H1 (cell line): Measurements from ENCODE around the gene CACNB1. TPM values are rescaled to one million over a fixed set of nuclear protein-coding genes. Genes with fewer than 3 reads are reported as not detected.

ENCODE experiments used
- CTCF ChIA-PET: fragments of 300-600 bp; sonication (Branson Sonifier 250); formaldehyde crosslinking; loops from one replicate; lab custom pipeline; 2021; ENCODE audit not compliant: partially characterized antibody; lab: Charles Lee
- POLR2A ChIA-PET: fragments of 300-600 bp; sonication (Branson Sonifier 250); formaldehyde crosslinking; loops from one replicate; lab custom pipeline; 2021; ENCODE audit warnings: inconsistent platforms; ENCODE audit not compliant: partially characterized antibody; lab: Charles Lee
- DNase-seq, 2 experiments: peaks; one replicate each; pipeline versions ENCODE4 v3.0.0 to v3.0.0-alpha.2; 2010 to 2022; ENCODE audit warnings: low spot score in 2 of 2, low read depth in 1 of 2, mixed read lengths in 1 of 2
- FAIRE-seq: peaks from 2 replicates; lab custom pipeline; 2011; peaks lifted over from hg19 to GRCh38; lab: Jason Lieb, UNC
- H2AFZ ChIP-seq: 2 replicates; pipeline ENCODE4 v1.8.1; 2012; ENCODE audit warnings: low read length, inconsistent platforms
- H2AK5ac ChIP-seq: 2 replicates; pipeline ENCODE4 v1.6.1; 2013; ENCODE audit warnings: low read depth, low read length
- H2BK120ac ChIP-seq: replicated peaks from 2 replicates; pipeline ENCODE3; 2013; ENCODE audit warnings: low read depth, low read length, inconsistent platforms
- H2BK12ac ChIP-seq: 2 replicates; pipeline ENCODE4 v1.6.1; 2013; ENCODE audit warnings: low read depth, low read length
- H2BK15ac ChIP-seq: 2 replicates; pipeline ENCODE4 v1.6.1; 2013; ENCODE audit warnings: low read length
- H2BK20ac ChIP-seq: 2 replicates; pipeline ENCODE4 v1.6.1; 2013; ENCODE audit warnings: low read length
- H2BK5ac ChIP-seq: 2 replicates; pipeline ENCODE4 v1.6.1; 2013; ENCODE audit warnings: low read depth, low read length
- H3K14ac ChIP-seq: 2 replicates; pipeline ENCODE4 v1.6.1; 2013; ENCODE audit warnings: inconsistent platforms; ENCODE audit not compliant: insufficient read length
- H3K18ac ChIP-seq: 2 replicates; pipeline ENCODE4 v1.6.1; 2013; ENCODE audit warnings: low read length; ENCODE audit errors: extremely low read depth
- H3K23ac ChIP-seq: 2 replicates; pipeline ENCODE4 v1.6.1; 2013; ENCODE audit warnings: inconsistent platforms; ENCODE audit not compliant: insufficient read length
- H3K23me2 ChIP-seq: 2 replicates; pipeline ENCODE4 v1.6.1; 2013; ENCODE audit warnings: low read depth, low read length
- H3K27ac ChIP-seq: 2 replicates; pipeline ENCODE4 v1.6.1; 2011; ENCODE audit warnings: low read depth, low read length, inconsistent platforms
- H3K27me3 ChIP-seq, 4 experiments: replicated peaks in 1 of 4; 1 replicate in 1 of 4; 2 replicates in 3 of 4; pipeline versions ENCODE4 v1.6.1 to v1.8.1; 2011 to 2013; ENCODE audit warnings: low read length in 3 of 4, mild to moderate bottlenecking in 3 of 4, inconsistent platforms in 2 of 4, mixed read lengths in 2 of 4, moderate library complexity in 1 of 4; ENCODE audit not compliant: control insufficient read depth in 3 of 4, insufficient read depth in 3 of 4; ENCODE audit errors: extremely low read depth in 1 of 4
- H3K36me3 ChIP-seq, 4 experiments: 2 replicates each; pipeline versions ENCODE4 v1.6.1 to v1.8.1; 2011 to 2013; ENCODE audit warnings: mild to moderate bottlenecking in 4 of 4, low read length in 3 of 4, moderate library complexity in 2 of 4, control low read depth in 1 of 4, inconsistent platforms in 1 of 4; ENCODE audit not compliant: insufficient read depth in 4 of 4, control insufficient read depth in 2 of 4
- H3K4ac ChIP-seq: replicated peaks from 2 replicates; pipeline ENCODE3; 2013; ENCODE audit warnings: low read length, low read depth, mixed read lengths, inconsistent platforms; ENCODE audit not compliant: insufficient read length
- H3K4me1 ChIP-seq, 4 experiments: replicated peaks in 1 of 4; 1 replicate in 1 of 4; 2 replicates in 3 of 4; pipeline versions ENCODE4 v1.6.1 to v1.8.1; 2011 to 2013; ENCODE audit warnings: low read length in 3 of 4, inconsistent platforms in 2 of 4, mixed read lengths in 1 of 4; ENCODE audit not compliant: insufficient read depth in 4 of 4, control insufficient read depth in 3 of 4
- H3K4me2 ChIP-seq, 2 experiments: 2 replicates each; pipeline versions ENCODE4 v1.6.1 to v1.8.1; 2011 to 2013; ENCODE audit warnings: low read depth in 2 of 2, low read length in 2 of 2, control low read depth in 1 of 2, inconsistent platforms in 1 of 2, mild to moderate bottlenecking in 1 of 2; ENCODE audit not compliant: insufficient read depth in 1 of 2
- H3K4me3 ChIP-seq, 4 experiments: fragments of 200-600, 300-600 bp in 1 of 4; sonication (generic), shearing (Covaris generic), sonication (Bioruptor Twin) in 1 of 4; 2 replicates each; pipeline versions ENCODE4 v1.5.1 to v1.8.1; 2011 to 2016; ENCODE audit warnings: low read length in 4 of 4, low read depth in 3 of 4, control low read depth in 2 of 4, inconsistent platforms in 2 of 4, mild to moderate bottlenecking in 2 of 4, mixed read lengths in 1 of 4, moderate library complexity in 1 of 4; ENCODE audit not compliant: insufficient read depth in 2 of 4; ENCODE audit errors: extremely low read depth in 1 of 4
- H3K56ac ChIP-seq: replicated peaks from 2 replicates; pipeline ENCODE3; 2013; ENCODE audit warnings: low read depth, mild to moderate bottlenecking, mixed read lengths, low read length, inconsistent platforms; ENCODE audit not compliant: insufficient read length
- H3K79me1 ChIP-seq: 2 replicates; pipeline ENCODE4 v1.6.1; 2013; ENCODE audit warnings: low read depth, low read length, control low read depth
- H3K79me2 ChIP-seq, 2 experiments: 2 replicates each; pipeline versions ENCODE4 v1.6.1 to v1.8.1; 2012 to 2013; ENCODE audit warnings: low read length in 2 of 2, mild to moderate bottlenecking in 2 of 2, inconsistent platforms in 1 of 2; ENCODE audit not compliant: insufficient read depth in 2 of 2, control insufficient read depth in 1 of 2
- H3K9ac ChIP-seq, 4 experiments: replicated peaks in 1 of 4; 1 replicate in 1 of 4; 2 replicates in 3 of 4; pipeline versions ENCODE4 v1.6.1 to v1.8.1; 2011 to 2013; ENCODE audit warnings: low read depth in 3 of 4, low read length in 3 of 4, control low read depth in 2 of 4, mild to moderate bottlenecking in 2 of 4, moderate library complexity in 2 of 4, inconsistent platforms in 1 of 4; ENCODE audit errors: extremely low read depth in 1 of 4
- H3K9me3 ChIP-seq, 2 experiments: 2 replicates each; pipeline versions ENCODE4 v1.6.1 to v1.8.1; 2012 to 2013; ENCODE audit warnings: mild to moderate bottlenecking in 2 of 2, moderate library complexity in 2 of 2, control low read depth in 1 of 2, inconsistent platforms in 1 of 2, low read depth in 1 of 2, low read length in 1 of 2, mixed read lengths in 1 of 2; ENCODE audit not compliant: insufficient read depth in 2 of 2
- H4K20me1 ChIP-seq, 2 experiments: replicated peaks in 1 of 2; 2 replicates each; pipeline versions ENCODE3 to v1.8.1; 2011 to 2013; ENCODE audit warnings: inconsistent platforms in 2 of 2, low read length in 2 of 2, mild to moderate bottlenecking in 1 of 2; ENCODE audit not compliant: insufficient read depth in 2 of 2, control insufficient read depth in 1 of 2
- H4K5ac ChIP-seq: 2 replicates; pipeline ENCODE4 v1.6.1; 2013; ENCODE audit warnings: low read length, low read depth, mixed read lengths, inconsistent platforms; ENCODE audit not compliant: insufficient read length
- H4K8ac ChIP-seq: 2 replicates; pipeline ENCODE4 v1.8.0; 2013; ENCODE audit warnings: mild to moderate bottlenecking, moderate library complexity, low read length, inconsistent platforms; ENCODE audit not compliant: insufficient read depth; ENCODE audit errors: extremely low read depth
- H4K91ac ChIP-seq: replicated peaks from 2 replicates; pipeline ENCODE3; 2013; ENCODE audit warnings: low read length, mixed read lengths, inconsistent platforms; ENCODE audit not compliant: insufficient read length
- ASH2L ChIP-seq: fragments of 200-600, 300-600 bp; sonication (generic); IDR thresholded peaks from one replicate; pipeline ENCODE4 v1.7.1; 2017; ENCODE audit warnings: low read length
- CBX8 ChIP-seq: fragments of 300-800, 300-1000 bp; sonication (generic); IDR thresholded peaks from 2 replicates; pipeline ENCODE4 v1.7.1; 2016; ENCODE audit warnings: low read depth, low read length, borderline replicate concordance
- CEBPB ChIP-seq: IDR thresholded peaks from 2 replicates; pipeline ENCODE4 v1.6.1; 2012; ENCODE audit warnings: low read depth, low read length
- CREB1 ChIP-seq: IDR thresholded peaks from 2 replicates; pipeline ENCODE4 v1.6.1; 2012; ENCODE audit warnings: inconsistent platforms
- EGR1 ChIP-seq: IDR thresholded peaks from 2 replicates; pipeline ENCODE4 v1.6.1; 2011; ENCODE audit warnings: low read depth, low read length, borderline replicate concordance
- JUN ChIP-seq: IDR thresholded peaks from 2 replicates; pipeline ENCODE4 v1.6.1; 2011; ENCODE audit warnings: low read depth, mild to moderate bottlenecking, improper control_type of control experiment, low read length
- KDM5A ChIP-seq: fragments of 200-600 bp; IDR thresholded peaks from 2 replicates; pipeline ENCODE4 v1.7.1; 2012; ENCODE audit warnings: mild to moderate bottlenecking, low read length, inconsistent platforms, mixed read lengths
- NRF1 ChIP-seq: IDR thresholded peaks from 2 replicates; pipeline ENCODE4 v1.6.1; 2011; ENCODE audit warnings: mild to moderate bottlenecking, low read depth, low read length, improper control_type of control experiment
- SAP30 ChIP-seq: fragments of 300-600 bp; sonication (generic); IDR thresholded peaks from 2 replicates; pipeline ENCODE4 v1.7.1; 2012; ENCODE audit warnings: low read length, moderate library complexity, mild to moderate bottlenecking, inconsistent platforms; ENCODE audit not compliant: insufficient read depth, insufficient replicate concordance
- SIN3A ChIP-seq, 2 experiments: IDR thresholded peaks in 1 of 2; conservative IDR thresholded peaks in 1 of 2; 2 replicates each; pipeline ENCODE4 v1.6.1; 2011 to 2012; ENCODE audit warnings: low read length in 2 of 2, improper control_type of control experiment in 1 of 2, low read depth in 1 of 2, mild to moderate bottlenecking in 1 of 2
- ZNF274 ChIP-seq: IDR thresholded peaks from 2 replicates; pipeline ENCODE4 v1.7.0; 2012; ENCODE audit warnings: low read length, borderline replicate concordance; ENCODE audit errors: extremely low read depth
- WGBS, 2 experiments: shearing (Covaris generic) in 1 of 2; methylation state at CpG; one replicate each; pipeline versions ENCODE4 v1.1.6 to v1.1.7; 2013 to 2015; ENCODE audit warnings: low lambda C conversion rate in 2 of 2, mixed read lengths in 2 of 2, inconsistent platforms in 1 of 2, low coverage in 1 of 2, missing lambda C conversion rate in 1 of 2; ENCODE audit not compliant: insufficient replicate concordance in 2 of 2, insufficient coverage in 1 of 2, insufficient read length in 1 of 2; ENCODE audit errors: extremely low coverage in 1 of 2, missing lambda C conversion rate in 1 of 2; 5-methylcytosine and 5-hydroxymethylcytosine counted together
- polyA plus RNA-seq, 7 experiments: library from polyadenylated mRNA; depleted of rRNA in 3 of 7; stranded (reverse) in 5 of 7; unstranded in 2 of 7; fragments of >200 nt in 5 of 7; fragments of 200-250 nt in 2 of 7; gene quantifications; 1 replicate in 5 of 7; 2 replicates in 1 of 7; 4 replicates in 1 of 7; pipeline versions ENCODE4 v1.2.1 to v1.2.3, GENCODE V29; 2011 to 2013; ENCODE audit warnings: missing spikeins in 2 of 7, mixed read lengths in 2 of 7
- total RNA-seq: library from RNA; stranded (reverse); fragmentation: NEBNext Ultra II Directional; extraction: Animal tissue kit (Norgen Biotek cat#: 25700); gene quantifications from 2 replicates; pipeline ENCODE4 v1.2.1, GENCODE V29; 2021
- TF ChIP-seq, protein P1 (sequence below), 3 experiments: IDR thresholded peaks; 1 replicate in 2 of 3; 2 replicates in 1 of 3; pipeline versions ENCODE4 v1.5.1 to v1.6.1; 2011; ENCODE audit warnings: low read length in 3 of 3, mild to moderate bottlenecking in 3 of 3, inconsistent platforms in 2 of 3, low read depth in 1 of 3, moderate library complexity in 1 of 3; ENCODE audit not compliant: insufficient read depth in 1 of 3; ENCODE audit errors: control extremely low read depth in 1 of 3

Gene CACNB1
- total and polyA plus RNA-seq, 2 of the 8 experiments (the other 6 are each of a cell fraction or from before 2014, with no cell fraction given), result 7.2 to 17.8 TPM

GRCh38 chr17:39170558-39170957 is 26.9 kb downstream of the CACNB1 start:
- H3K4me2 ChIP-seq, result no peak overlapping the region
- H3K79me1 ChIP-seq, result no peaks in the 10 kb centered on the region
- H3K27me3 ChIP-seq, result peaks cover 11 to 22% (median 18%) of the 10 kb centered on the region in 4 experiments
- no peak overlapping the region for H2BK12ac ChIP-seq
- no peak overlapping the region for H4K91ac ChIP-seq
- no peaks in the 10 kb centered on the region; a peak in 1 of 8 replicates for H3K36me3 ChIP-seq
- peaks cover 0 to 19% (median 14%) of the 10 kb centered on the region in 4 experiments; a peak in 6 of 7 replicates for H3K4me1 ChIP-seq
- H3K4ac ChIP-seq, result no peak overlapping the region
- H2BK5ac ChIP-seq, result no peak overlapping the region
- no peak overlapping the region for H2AFZ ChIP-seq
- no peak overlapping the region for H3K9ac ChIP-seq
- no peak overlapping the region for H2AK5ac ChIP-seq
- no peak overlapping the region for H4K5ac ChIP-seq
- H3K9me3 ChIP-seq, result no peaks in the 10 kb centered on the region
- no peak for FAIRE-seq
- H3K79me2 ChIP-seq, result no peaks in the 10 kb centered on the region
- DNase-seq, result no peak
- H3K18ac ChIP-seq, result no peak overlapping the region
- H2BK15ac ChIP-seq, result no peak overlapping the region
- ChIA-PET POLR2A (interaction anchor here (2.2 kb wide), 1 partner anchor 17 kb away, joined by 6 read pairs; no protein-coding TSS in a partner anchor), CTCF (interaction anchor here (1.2 to 7.4 kb wide), 6 partner anchors 13 to 247 kb away, joined by 3 to 63 read pairs (median 8); no protein-coding TSS in a partner anchor)
- H2BK20ac ChIP-seq, result no peak overlapping the region
- H3K27ac ChIP-seq, result no peak overlapping the region
- no peak overlapping the region for H3K4me3 ChIP-seq
- H2BK120ac ChIP-seq, result no peak overlapping the region
- H3K23ac ChIP-seq, result no peak overlapping the region
- 90% methylated on average over 5 of the region's 6 CpGs; no CpG with 5 or more reads in 1 of the 2 experiments for WGBS, 2 experiments
- peaks cover 6% of the 10 kb centered on the region; the same call in 1 of the 2 replicates for H3K23me2 ChIP-seq
- H4K20me1 ChIP-seq, result no peaks in the 10 kb centered on the region
- H3K14ac ChIP-seq, result no peak overlapping the region
- no peak overlapping the region for H4K8ac ChIP-seq
- H3K56ac ChIP-seq, result no peak overlapping the region
- TF ChIP-seq EGR1 (no peak), CEBPB (no peak), NRF1 (no peak), CBX8 (no peak), ASH2L (no peak), CREB1 (no peak), JUN (no peak), SAP30 (no peak), ZNF274 (no peak), KDM5A (no peak), SIN3A (conservative IDR thresholded peaks at IDR 0.05 in 1 of 2, IDR thresholded peaks at IDR 0.05 in 1 of 2; ENCODE audit: low read depth in 1 of 2, low read length in 2 of 2) (no peak)
- TF ChIP-seq, protein P1, sequence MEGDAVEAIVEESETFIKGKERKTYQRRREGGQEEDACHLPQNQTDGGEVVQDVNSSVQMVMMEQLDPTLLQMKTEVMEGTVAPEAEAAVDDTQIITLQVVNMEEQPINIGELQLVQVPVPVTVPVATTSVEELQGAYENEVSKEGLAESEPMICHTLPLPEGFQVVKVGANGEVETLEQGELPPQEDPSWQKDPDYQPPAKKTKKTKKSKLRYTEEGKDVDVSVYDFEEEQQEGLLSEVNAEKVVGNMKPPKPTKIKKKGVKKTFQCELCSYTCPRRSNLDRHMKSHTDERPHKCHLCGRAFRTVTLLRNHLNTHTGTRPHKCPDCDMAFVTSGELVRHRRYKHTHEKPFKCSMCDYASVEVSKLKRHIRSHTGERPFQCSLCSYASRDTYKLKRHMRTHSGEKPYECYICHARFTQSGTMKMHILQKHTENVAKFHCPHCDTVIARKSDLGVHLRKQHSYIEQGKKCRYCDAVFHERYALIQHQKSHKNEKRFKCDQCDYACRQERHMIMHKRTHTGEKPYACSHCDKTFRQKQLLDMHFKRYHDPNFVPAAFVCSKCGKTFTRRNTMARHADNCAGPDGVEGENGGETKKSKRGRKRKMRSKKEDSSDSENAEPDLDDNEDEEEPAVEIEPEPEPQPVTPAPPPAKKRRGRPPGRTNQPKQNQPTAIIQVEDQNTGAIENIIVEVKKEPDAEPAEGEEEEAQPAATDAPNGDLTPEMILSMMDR (IDR thresholded peaks at IDR 0.05; ENCODE audit: control extremely low read depth in 1 of 3, insufficient read depth in 1 of 3, low read depth in 1 of 3, low read length in 3 of 3), result no peak
